SU-DHL-6 (cell line): Measurements from ENCODE around the gene PC.

Source experiments
- CTCF ChIP-seq: fragments of 200-600 bp; sonication (generic); IDR thresholded peaks from one replicate; pipeline ENCODE4 v1.5.1; 2017; ENCODE audit warnings: antibody characterized with exemption, mild to moderate bottlenecking, low read length, moderate library complexity; ENCODE audit not compliant: insufficient read depth, poor library complexity, severe bottlenecking
- EZH2phosphoT487 ChIP-seq: fragments of 200-600 bp; sonication (generic), shearing (Covaris generic); conservative IDR thresholded peaks from 2 replicates; pipeline ENCODE4 v1.6.1; 2018; ENCODE audit warnings: mild to moderate bottlenecking, antibody characterized with exemption, low read length, moderate library complexity, mixed read lengths

GRCh38 chr11:66874232-66874631 is 84.0 kb downstream of the PC start:
- no peak for TF ChIP-seq CTCF
- no peak for TF ChIP-seq EZH2phosphoT487
